Stimulated activated CD8-positive, alpha-beta memory T cell treated with anti-CD3 and anti-CD28 coated beads, Interleukin-7, amount 100 ng/mL, for 1 hour (primary cell): Measurements from ENCODE around the gene LLGL1.

ENCODE experiments used
- DNase-seq, 2 donors: peaks; one replicate each; pipeline ENCODE4 v3.0.0-alpha.2; 2020; ENCODE audit warnings: low read depth in 2 of 2

LLGL1 gene

GRCh38 chr17:18270046-18270931 lies 44.9 kb downstream of the LLGL1 start:
- DNase-seq: no peak

GRCh38 chr17:18277076-18277475 lies 51.6 kb downstream of the LLGL1 start:
- no peak for DNase-seq

- no peak for DNase-seq
Observed at GRCh38 chr17:18278867-18279266, 53.4 kb downstream of the LLGL1 start.

- no peak for DNase-seq
Observed at GRCh38 chr17:18280249-18280648, 54.8 kb downstream of the LLGL1 start.

GRCh38 chr17:18280766-18281371 lies 55.4 kb downstream of the LLGL1 start:
- DNase-seq: no peak

- DNase-seq: no peak
Observed at GRCh38 chr17:18281788-18282187, 56.4 kb downstream of the LLGL1 start.

- no peak for DNase-seq
Observed at GRCh38 chr17:18285296-18285695, 59.9 kb downstream of the LLGL1 start.

- no peak for DNase-seq
Observed at GRCh38 chr17:18291718-18292540, 66.5 kb downstream of the LLGL1 start.
